ENCODE measurements around the gene VANGL1.

The VANGL1 gene

GRCh38 chr1:115669886-115670285, 28.1 kb downstream of the VANGL1 start:
- DNase-seq: no peak

GRCh38 chr1:115670476-115671175, 28.9 kb downstream of the VANGL1 start:
- no peak for DNase-seq

GRCh38 chr1:115671176-115671934, 29.6 kb downstream of the VANGL1 start:
- no peak for DNase-seq

- DNase-seq: no peak
Observed at GRCh38 chr1:115672224-115673009, 30.6 kb downstream of the VANGL1 start.

GRCh38 chr1:115676498-115677181, 34.9 kb downstream of the VANGL1 start:
- no peak for DNase-seq

DNA sequence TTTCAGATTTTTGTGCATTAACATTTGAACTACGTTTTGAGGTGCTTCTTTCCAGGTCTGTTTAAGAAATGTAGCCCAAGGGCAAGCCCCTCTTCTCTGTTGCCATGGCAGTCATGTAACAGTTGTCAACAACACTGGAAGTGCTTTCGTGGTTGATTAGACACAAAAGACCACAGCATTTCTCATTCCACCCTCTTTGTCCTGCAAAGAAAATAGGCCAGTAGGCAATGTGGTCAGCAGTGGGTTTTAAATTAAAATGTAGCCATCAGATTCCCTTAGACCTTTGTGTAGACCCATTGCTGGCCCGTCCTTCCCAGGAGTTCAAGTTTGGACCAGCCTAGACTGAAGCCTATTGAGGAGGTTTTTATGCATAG, 35.4 kb downstream of the VANGL1 start:
- DNase-seq: no peak

DNA sequence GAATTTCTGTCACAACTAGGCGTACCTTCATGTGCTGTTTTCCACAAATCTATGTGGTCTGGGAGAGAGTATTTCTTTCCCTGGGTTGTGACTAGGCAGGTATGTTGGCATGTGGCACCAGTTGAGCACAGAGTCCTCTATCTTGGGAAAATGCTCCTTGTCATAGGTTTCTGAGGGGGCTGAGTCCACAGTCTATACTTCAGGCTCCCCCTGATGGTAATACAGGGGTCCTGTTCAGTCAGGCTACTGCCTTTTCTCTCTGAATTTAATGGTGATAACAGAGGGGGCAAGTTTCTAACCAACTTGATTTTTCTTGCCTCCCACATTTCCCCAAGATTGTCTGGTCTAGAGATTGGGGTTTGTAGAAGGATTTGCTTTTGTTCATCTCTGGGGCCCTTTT, 35.8 kb downstream of the VANGL1 start:
- DNase-seq: no peak

DNA sequence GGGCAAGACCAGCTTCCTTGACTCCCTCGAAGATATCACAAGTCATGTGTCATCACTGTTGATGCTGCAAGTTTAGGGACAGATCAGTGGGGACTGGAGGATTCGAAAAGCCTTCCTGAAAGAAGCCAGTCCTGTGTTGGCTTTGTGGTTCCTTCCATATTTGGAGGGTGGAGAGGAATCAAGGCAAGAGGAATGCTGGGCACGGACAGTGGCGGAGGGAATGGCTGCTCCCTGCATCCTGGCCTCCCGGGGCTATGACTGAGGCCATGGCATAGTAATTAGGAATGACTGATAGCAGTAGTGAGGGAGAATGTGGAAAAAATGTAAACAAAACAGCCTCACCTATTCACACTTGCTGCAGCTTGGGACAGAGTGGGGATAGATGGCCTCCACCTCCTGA, 36.4 kb downstream of the VANGL1 start:
- no peak for DNase-seq

GRCh38 chr1:115679141-115679611, 37.4 kb downstream of the VANGL1 start:
- no peak for DNase-seq

DNA sequence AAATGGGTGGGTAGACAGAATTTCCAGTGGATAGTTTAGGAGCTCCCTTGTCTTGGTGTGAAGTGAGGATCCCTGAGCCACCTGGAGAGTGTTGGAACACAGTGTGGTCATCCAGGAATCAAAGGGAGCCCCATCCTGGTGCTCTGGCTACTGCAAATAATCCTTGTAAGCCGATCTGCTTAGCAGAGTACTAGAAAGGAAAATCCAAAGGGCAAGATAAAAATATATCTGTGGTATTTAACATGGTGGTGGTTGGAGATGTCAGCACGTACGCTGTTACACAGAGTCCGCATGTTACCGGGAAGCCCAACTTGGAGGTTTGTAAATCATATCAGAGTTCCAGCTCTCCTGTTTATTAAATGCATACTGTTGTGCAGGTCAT, 39.0 kb downstream of the VANGL1 start:
- no peak for DNase-seq

DNA sequence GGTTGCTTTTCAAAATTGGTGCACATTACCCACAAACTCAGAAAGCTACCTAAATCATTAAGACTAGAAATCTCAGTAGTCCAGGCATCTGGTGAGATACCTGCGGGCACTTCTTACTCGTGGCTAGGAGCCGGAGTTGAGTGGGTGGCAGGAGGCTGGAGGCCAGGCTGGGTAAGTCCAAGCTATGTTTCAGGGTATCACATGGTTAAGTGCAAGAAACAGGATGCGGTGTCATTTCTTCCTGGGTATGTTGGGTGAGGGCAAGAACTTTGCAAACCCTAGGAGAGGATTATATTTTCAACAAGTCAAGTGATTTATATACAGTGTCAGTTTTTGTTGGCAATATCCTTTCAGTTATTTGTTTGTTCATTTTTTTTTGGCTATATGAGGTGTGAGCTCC, 41.0 kb downstream of the VANGL1 start:
- DNase-seq: no peak

DNA sequence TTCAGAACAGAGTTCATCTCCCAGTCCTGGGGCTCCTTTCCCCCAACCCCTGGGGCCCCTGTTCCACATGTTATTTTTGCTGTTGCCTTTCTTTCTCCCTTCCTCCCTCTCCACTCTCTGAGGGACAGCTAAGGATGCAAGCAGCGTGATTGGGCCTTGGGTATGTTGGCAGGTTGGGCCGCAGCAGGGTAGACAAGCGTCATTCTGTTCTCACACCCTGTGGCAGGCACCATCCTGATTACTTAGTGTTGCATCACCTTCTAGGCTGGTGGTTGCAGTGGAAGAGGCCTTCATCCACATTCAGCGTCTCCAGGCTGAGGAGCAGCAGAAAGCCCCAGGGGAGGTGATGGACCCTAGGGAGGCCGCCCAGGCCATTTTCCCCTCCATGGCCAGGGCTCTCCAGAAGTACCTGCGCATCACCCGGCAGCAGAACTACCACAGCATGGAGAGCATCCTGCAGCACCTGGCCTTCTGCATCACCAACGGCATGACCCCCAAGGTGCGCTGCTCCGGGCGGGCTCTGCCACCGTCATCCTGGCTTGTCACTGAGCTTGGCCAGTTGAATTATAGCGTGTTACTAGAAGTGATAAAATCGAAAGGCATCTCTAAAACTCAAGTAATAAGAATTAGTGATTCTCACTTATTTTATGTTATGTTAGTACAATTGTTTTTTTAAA, 43.4 kb downstream of the VANGL1 start:
- DNase-seq: no peak

DNA sequence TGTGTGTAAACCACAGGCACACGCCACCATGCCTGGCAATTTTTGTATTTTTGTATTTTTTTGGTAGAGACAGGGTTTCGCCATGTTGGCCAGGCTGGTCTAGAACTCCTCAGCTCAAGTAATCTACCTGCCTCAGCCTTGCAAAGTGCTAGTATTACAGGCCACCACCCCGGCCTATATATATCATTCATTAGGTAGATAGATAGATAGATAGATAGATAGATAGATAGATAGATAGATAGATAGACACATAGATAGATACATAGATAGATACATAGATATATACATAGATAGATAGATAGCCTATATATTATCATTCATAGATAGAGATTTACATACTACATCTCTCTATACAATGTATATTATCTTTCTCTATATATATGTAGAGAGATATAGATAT, 46.0 kb downstream of the VANGL1 start:
- no peak for DNase-seq

DNA sequence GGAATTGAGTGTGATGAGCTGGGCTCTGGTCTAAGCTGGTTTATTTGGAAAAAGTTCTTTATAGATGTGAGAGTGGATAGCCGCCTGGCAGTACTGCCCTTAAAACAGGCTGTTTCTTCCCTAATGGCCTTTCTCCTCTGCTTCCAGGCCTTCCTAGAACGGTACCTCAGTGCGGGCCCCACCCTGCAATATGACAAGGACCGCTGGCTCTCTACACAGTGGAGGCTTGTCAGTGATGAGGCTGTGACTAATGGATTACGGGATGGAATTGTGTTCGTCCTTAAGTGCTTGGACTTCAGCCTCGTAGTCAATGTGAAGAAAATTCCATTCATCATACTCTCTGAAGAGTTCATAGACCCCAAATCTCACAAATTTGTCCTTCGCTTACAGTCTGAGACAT, 49.2 kb downstream of the VANGL1 start:
- DNase-seq: no peak

GRCh38 chr1:115692224-115692623, 50.5 kb downstream of the VANGL1 start:
- no peak for DNase-seq

GRCh38 chr1:115694805-115695204, 53.0 kb downstream of the VANGL1 start:
- no peak for DNase-seq

GRCh38 chr1:115697619-115698018, 55.8 kb downstream of the VANGL1 start:
- DNase-seq: no peak

- no peak for DNase-seq
Observed at GRCh38 chr1:115701090-115701489, 59.3 kb downstream of the VANGL1 start.

GRCh38 chr1:115702959-115703358, 61.2 kb downstream of the VANGL1 start:
- no peak for DNase-seq

DNA sequence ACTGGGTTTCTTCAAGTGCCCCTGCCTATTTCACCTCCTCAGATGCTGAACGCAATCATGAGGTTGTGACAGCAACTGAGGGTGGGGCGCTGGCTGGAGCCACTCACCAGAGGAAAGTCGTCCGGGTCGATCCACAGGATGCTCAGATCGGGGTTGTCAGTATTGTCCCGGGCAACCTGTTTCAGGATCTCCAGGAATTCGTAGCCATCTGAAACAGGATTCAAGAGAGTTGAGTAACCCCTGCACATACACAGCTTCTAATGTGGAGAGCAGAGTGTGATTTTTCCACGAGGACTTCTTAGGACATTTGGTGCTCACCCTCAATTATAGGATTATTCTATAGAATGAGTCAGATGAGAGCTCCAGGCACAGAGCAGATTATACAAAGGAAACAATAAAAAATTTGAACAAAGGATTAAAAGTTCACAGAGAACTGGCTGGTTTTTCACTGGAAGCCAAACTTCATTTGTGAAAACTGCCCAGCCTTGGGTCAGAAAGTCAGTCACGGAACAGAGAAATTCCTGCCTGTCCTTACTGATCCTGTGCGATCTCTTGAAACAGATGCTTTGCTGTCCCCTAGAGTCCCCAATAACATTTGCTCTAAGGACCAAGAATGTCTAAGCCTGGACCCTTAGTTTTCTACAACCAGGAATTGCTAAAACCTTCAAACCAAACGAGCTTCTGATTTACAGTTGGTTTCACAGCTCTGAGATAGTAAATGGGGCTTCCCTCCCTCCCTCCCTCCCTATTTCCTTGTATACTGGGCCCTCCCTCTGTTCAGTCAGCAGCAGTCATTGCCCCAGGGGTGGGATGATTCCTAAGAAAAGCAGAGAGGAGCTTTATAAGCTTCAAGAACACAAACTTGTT, 63.5 kb downstream of the VANGL1 start:
- DNase-seq: no peak

- no peak for DNase-seq
Observed at GRCh38 chr1:115705963-115706362, 64.2 kb downstream of the VANGL1 start.
